ENCODE data around the gene OR8J3. TPM values are rescaled to one million over a fixed set of nuclear protein-coding genes. Genes with fewer than 3 reads are reported as not detected.

The OR8J3 gene, protein sequence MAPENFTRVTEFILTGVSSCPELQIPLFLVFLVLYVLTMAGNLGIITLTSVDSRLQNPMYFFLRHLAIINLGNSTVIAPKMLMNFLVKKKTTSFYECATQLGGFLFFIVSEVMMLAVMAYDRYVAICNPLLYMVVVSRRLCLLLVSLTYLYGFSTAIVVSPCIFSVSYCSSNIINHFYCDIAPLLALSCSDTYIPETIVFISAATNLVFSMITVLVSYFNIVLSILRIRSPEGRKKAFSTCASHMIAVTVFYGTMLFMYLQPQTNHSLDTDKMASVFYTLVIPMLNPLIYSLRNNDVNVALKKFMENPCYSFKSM
- total RNA-seq (2014; rRNA removed; shearing (Covaris generic)): not detected in 2 replicates
- polyA plus RNA-seq (2016; fragmentation: Nextera tagmentation; extraction: Ambion mirVana): not detected in 2 replicates

- no peak for DNase-seq
- H3F3A ChIP-seq (ENCODE audit: insufficient read depth): no peaks in the 10 kb centered on the region
- H3K27me3 ChIP-seq (replicated peaks; ENCODE audit: insufficient read depth): no peaks in the 10 kb centered on the region
- in situ Hi-C loops (cut with MboI): no loop called here
- H3K79me2 ChIP-seq (ENCODE audit: insufficient read depth): no peaks in the 10 kb centered on the region
- no peak within 1 kb of the TSS for H3K9ac ChIP-seq
- H4K20me1 ChIP-seq (ENCODE audit: insufficient read depth): no peaks in the 10 kb centered on the region
- H3K4me1 ChIP-seq (ENCODE audit: insufficient read depth): no peaks in the 10 kb centered on the region
- H3K4me2 ChIP-seq (ENCODE audit: unreplicated experiment): no peak within 1 kb of the TSS
- no peaks in the 10 kb centered on the region for H3K9me3 ChIP-seq (ENCODE audit: low read depth)
- H3K9me2 ChIP-seq (ENCODE audit: insufficient read depth): no peaks in the 10 kb centered on the region
- H3K36me3 ChIP-seq (ENCODE audit: low read depth): no peaks in the 10 kb centered on the region
- no peak for TF ChIP-seq EZH2 (IDR thresholded peaks at IDR 0.05; ENCODE audit: insufficient read depth, poor library complexity, severe bottlenecking)
- no peak within 1 kb of the TSS for H3K27ac ChIP-seq
- no peak within 1 kb of the TSS for H2AFZ ChIP-seq
- no peak within 1 kb of the TSS for H3K4me3 ChIP-seq
These were observed at the start of gene OR8J3 for GRCh38 chr11:56140151-56140661. OR8J3 (minus strand) TSS chr11:56140201; CDS start chr11:56137718, 2,483 bp downstream.

GRCh38 chr11:56188602-56189001, 48.6 kb upstream of the OR8J3 start:
- WGBS, 2 experiments (ENCODE audit: low coverage in 1 of 2, low lambda C conversion rate in 2 of 2, missing lambda C conversion rate in 2 of 2): 30 to 43% methylated on average over 3 of the region's 3 CpGs

DNA sequence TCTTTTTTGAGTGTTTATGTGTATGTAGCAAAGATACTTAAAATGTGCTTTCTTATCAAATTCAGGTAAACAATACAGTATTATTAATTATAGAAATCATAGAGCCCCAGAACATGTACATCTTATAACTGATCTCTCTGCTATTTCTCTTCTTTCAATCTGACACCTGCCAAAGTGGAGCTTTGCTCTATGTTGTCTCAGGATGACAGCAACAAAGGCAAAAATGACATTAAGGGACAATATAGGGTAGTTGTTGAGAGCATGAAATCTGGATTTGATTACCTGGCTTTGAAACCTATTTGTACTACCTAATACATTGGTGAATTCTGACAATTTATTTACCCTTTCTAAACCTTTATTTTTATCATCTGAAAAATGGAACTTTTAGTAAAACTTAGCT, 43.5 kb upstream of the OR8J3 start:
- Histone ChIP-seq H3F3A (ENCODE audit: insufficient read depth) (no peaks in the 10 kb centered on the region), H3K4me2 (ENCODE audit: unreplicated experiment) (no peak overlapping the region)
- in situ Hi-C loops (cut with MboI): no loop called here

More at GRCh38 chr11:56188602-56189001, 48.6 kb upstream of the OR8J3 start:
- DNase-seq: no peak
- Histone ChIP-seq H3K79me2 (ENCODE audit: insufficient read depth) (no peaks in the 10 kb centered on the region), H3K9ac (no peak overlapping the region), H3K36me3 (ENCODE audit: low read depth) (no peaks in the 10 kb centered on the region), H3F3A (ENCODE audit: insufficient read depth) (no peaks in the 10 kb centered on the region), H3K4me1 (ENCODE audit: insufficient read depth) (no peaks in the 10 kb centered on the region), H4K20me1 (ENCODE audit: insufficient read depth) (no peaks in the 10 kb centered on the region), H3K9me2 (ENCODE audit: insufficient read depth) (no peaks in the 10 kb centered on the region), H3K9me3 (ENCODE audit: low read depth) (peaks cover 6% of the 10 kb centered on the region), H3K27ac (no peak overlapping the region), H3K27me3 (replicated peaks; ENCODE audit: insufficient read depth) (no peaks in the 10 kb centered on the region), H2AFZ (no peak overlapping the region), H3K4me3 (no peak overlapping the region), H3K4me2 (ENCODE audit: unreplicated experiment) (no peak overlapping the region)
- TF ChIP-seq EZH2phosphoT487 (IDR thresholded peaks at IDR 0.05; ENCODE audit: insufficient read depth, low read depth): no peak
- in situ Hi-C loops (cut with MboI): no loop called here

GRCh38 chr11:56176318-56176717, 36.3 kb upstream of the OR8J3 start, which contains the start of gene OR5J2:
OR5J2 (plus strand) TSS chr11:56176618; CDS start chr11:56176618, 0 bp downstream.
- H3K9ac ChIP-seq: no peak within 1 kb of the TSS
- no peak for DNase-seq
- no peaks in the 10 kb centered on the region for H3K9me3 ChIP-seq (ENCODE audit: low read depth)
- no peak for TF ChIP-seq EZH2 (IDR thresholded peaks at IDR 0.05; ENCODE audit: insufficient read depth, poor library complexity, severe bottlenecking)
- TF ChIP-seq EZH2phosphoT487 (IDR thresholded peaks at IDR 0.05; ENCODE audit: insufficient read depth, low read depth): no peak
- H3K9me2 ChIP-seq (ENCODE audit: insufficient read depth): no peaks in the 10 kb centered on the region
- no peaks in the 10 kb centered on the region for H3K36me3 ChIP-seq (ENCODE audit: low read depth)
- no peaks in the 10 kb centered on the region for H3K4me1 ChIP-seq (ENCODE audit: insufficient read depth)
- H3F3A ChIP-seq (ENCODE audit: insufficient read depth): no peaks in the 10 kb centered on the region
- H3K4me2 ChIP-seq (ENCODE audit: unreplicated experiment): no peak within 1 kb of the TSS
- no peaks in the 10 kb centered on the region for H3K27me3 ChIP-seq (replicated peaks; ENCODE audit: insufficient read depth)
- H3K27ac ChIP-seq: no peak within 1 kb of the TSS
- H3K4me3 ChIP-seq: no peak within 1 kb of the TSS
- in situ Hi-C loops (cut with MboI): no loop called here
- H4K20me1 ChIP-seq (ENCODE audit: insufficient read depth): no peaks in the 10 kb centered on the region
- H2AFZ ChIP-seq: no peak within 1 kb of the TSS
- 4 to 13% methylated on average over 1 of the region's 1 CpG for WGBS, 2 experiments (ENCODE audit: low coverage in 1 of 2, low lambda C conversion rate in 2 of 2, missing lambda C conversion rate in 2 of 2)
- H3K79me2 ChIP-seq (ENCODE audit: insufficient read depth): no peaks in the 10 kb centered on the region

More for the DNA sequence above, 43.5 kb upstream of the OR8J3 start:
- Histone ChIP-seq H3K4me3 (no peak overlapping the region), H3K4me1 (ENCODE audit: insufficient read depth) (no peaks in the 10 kb centered on the region), H3K36me3 (ENCODE audit: low read depth) (no peaks in the 10 kb centered on the region), H2AFZ (no peak overlapping the region), H3K27me3 (replicated peaks; ENCODE audit: insufficient read depth) (no peaks in the 10 kb centered on the region), H3K9ac (no peak overlapping the region), H3K9me3 (ENCODE audit: low read depth) (peaks cover 6% of the 10 kb centered on the region), H3K27ac (no peak overlapping the region), H4K20me1 (ENCODE audit: insufficient read depth) (no peaks in the 10 kb centered on the region), H3K9me2 (ENCODE audit: insufficient read depth) (no peaks in the 10 kb centered on the region), H3K79me2 (ENCODE audit: insufficient read depth) (no peaks in the 10 kb centered on the region)
- TF ChIP-seq EZH2phosphoT487 (IDR thresholded peaks at IDR 0.05; ENCODE audit: insufficient read depth, low read depth) (no peak), EZH2 (IDR thresholded peaks at IDR 0.05; ENCODE audit: insufficient read depth, poor library complexity, severe bottlenecking) (no peak)
- DNase-seq: no peak
